Measurements from ENCODE around the gene HOXB9. TPM values are rescaled to one million over a fixed set of nuclear protein-coding genes. Genes with fewer than 3 reads are reported as not detected.

Gene HOXB9
- total and polyA plus RNA-seq, 9 of the 15 experiments (the other 6 are each of a cell fraction or from before 2014, with no cell fraction given), result 3.1 to 196 (median 77.6) TPM

GRCh38 chr17:48579760-48580554, 46.2 kb downstream of the HOXB9 start (continued):
- TF ChIP-seq, protein P1, sequence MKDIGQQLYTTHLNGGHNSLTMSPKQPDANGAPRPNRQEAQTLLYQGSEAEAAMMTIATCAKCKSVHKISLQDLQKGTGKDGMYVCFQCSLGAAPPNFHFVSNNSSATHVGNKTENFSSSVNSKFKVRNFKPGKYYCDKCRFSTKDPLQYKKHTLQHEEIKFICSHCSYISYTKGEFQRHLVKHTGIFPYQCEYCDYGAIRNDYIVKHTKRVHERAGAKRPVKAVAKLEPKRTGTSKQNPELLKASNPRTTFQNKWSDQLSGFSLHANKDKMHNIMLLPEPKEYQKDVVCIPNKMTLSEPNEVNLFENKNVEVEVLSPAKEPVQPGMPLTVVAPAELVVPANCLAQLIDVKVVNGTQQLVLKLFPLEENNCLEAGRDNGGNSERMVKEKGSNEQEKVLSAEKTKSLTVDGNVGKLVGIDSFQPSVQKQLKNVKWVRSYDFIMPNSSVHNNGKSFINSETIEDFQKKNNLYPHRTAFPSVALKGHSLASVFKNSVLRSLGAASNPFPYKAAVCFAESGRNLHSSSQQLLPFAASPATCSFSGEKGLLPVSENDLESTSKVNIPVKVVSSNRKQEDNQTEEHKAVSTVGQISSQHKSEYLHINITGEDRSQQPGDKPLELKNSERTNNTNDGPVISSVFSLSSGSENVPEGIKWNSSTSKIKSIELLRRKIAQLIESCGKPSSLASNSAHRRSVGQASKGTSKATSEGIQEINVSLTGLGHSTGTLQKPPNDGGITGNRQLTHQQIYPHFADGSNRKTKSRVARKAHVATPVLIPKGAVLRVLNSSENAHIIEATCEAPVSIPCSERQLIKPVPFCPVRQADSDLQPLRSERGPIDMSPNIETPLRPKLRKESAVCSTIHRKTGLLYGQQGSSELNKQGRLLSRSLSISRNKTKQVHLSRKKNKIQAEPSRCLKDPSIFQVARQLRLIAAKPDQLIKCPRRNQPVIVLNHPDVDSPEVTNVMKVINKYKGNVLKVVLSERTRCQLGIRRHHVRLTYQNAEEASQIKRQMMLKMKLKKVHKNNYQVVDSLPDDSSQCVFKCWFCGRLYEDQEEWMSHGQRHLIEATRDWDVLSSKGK (CRISPR knock-in tag; IDR thresholded peaks at IDR 0.05), result no peak
- TF ChIP-seq ZNF644 (tag; IDR thresholded peaks at IDR 0.05; ENCODE audit: low read depth), result 0 out of 2 replicates have a peak, but pooled peaks have one; percentile 9
- TF ChIP-seq ILK (tag; IDR thresholded peaks at IDR 0.05; ENCODE audit: borderline replicate concordance, low read depth), result no peak
- TF ChIP-seq, protein P2, sequence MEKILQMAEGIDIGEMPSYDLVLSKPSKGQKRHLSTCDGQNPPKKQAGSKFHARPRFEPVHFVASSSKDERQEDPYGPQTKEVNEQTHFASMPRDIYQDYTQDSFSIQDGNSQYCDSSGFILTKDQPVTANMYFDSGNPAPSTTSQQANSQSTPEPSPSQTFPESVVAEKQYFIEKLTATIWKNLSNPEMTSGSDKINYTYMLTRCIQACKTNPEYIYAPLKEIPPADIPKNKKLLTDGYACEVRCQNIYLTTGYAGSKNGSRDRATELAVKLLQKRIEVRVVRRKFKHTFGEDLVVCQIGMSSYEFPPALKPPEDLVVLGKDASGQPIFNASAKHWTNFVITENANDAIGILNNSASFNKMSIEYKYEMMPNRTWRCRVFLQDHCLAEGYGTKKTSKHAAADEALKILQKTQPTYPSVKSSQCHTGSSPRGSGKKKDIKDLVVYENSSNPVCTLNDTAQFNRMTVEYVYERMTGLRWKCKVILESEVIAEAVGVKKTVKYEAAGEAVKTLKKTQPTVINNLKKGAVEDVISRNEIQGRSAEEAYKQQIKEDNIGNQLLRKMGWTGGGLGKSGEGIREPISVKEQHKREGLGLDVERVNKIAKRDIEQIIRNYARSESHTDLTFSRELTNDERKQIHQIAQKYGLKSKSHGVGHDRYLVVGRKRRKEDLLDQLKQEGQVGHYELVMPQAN (IDR thresholded peaks at IDR 0.05; ENCODE audit: borderline replicate concordance), result 0 out of 2 replicates have a peak, but pooled peaks have one; percentile 39
- no peak for TF ChIP-seq CBX1 (IDR thresholded peaks at IDR 0.05; ENCODE audit: low read depth)
- TF ChIP-seq L3MBTL2 (IDR thresholded peaks at IDR 0.05), result peak; percentile 68; the same call in 1 of the 2 replicates
- no peak for TF ChIP-seq HMG20B (CRISPR knock-in tag; IDR thresholded peaks at IDR 0.05)
- TF ChIP-seq, protein P3, sequence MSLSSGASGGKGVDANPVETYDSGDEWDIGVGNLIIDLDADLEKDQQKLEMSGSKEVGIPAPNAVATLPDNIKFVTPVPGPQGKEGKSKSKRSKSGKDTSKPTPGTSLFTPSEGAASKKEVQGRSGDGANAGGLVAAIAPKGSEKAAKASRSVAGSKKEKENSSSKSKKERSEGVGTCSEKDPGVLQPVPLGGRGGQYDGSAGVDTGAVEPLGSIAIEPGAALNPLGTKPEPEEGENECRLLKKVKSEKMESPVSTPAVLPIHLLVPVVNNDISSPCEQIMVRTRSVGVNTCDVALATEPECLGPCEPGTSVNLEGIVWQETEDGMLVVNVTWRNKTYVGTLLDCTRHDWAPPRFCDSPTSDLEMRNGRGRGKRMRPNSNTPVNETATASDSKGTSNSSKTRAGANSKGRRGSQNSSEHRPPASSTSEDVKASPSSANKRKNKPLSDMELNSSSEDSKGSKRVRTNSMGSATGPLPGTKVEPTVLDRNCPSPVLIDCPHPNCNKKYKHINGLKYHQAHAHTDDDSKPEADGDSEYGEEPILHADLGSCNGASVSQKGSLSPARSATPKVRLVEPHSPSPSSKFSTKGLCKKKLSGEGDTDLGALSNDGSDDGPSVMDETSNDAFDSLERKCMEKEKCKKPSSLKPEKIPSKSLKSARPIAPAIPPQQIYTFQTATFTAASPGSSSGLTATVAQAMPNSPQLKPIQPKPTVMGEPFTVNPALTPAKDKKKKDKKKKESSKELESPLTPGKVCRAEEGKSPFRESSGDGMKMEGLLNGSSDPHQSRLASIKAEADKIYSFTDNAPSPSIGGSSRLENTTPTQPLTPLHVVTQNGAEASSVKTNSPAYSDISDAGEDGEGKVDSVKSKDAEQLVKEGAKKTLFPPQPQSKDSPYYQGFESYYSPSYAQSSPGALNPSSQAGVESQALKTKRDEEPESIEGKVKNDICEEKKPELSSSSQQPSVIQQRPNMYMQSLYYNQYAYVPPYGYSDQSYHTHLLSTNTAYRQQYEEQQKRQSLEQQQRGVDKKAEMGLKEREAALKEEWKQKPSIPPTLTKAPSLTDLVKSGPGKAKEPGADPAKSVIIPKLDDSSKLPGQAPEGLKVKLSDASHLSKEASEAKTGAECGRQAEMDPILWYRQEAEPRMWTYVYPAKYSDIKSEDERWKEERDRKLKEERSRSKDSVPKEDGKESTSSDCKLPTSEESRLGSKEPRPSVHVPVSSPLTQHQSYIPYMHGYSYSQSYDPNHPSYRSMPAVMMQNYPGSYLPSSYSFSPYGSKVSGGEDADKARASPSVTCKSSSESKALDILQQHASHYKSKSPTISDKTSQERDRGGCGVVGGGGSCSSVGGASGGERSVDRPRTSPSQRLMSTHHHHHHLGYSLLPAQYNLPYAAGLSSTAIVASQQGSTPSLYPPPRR (CRISPR knock-in tag; IDR thresholded peaks at IDR 0.05; ENCODE audit: borderline replicate concordance), result no peak
- TF ChIP-seq GMEB1 (CRISPR knock-in tag; IDR thresholded peaks at IDR 0.05), result no peak
- TF ChIP-seq, protein P4, sequence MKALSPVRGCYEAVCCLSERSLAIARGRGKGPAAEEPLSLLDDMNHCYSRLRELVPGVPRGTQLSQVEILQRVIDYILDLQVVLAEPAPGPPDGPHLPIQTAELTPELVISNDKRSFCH (CRISPR knock-in tag; IDR thresholded peaks at IDR 0.05), result no peak
- TF ChIP-seq, protein P4 (tag; IDR thresholded peaks at IDR 0.05), result no peak
- no peak; the same call in 1 of the 2 replicates for TF ChIP-seq CGGBP1 (CRISPR knock-in tag; IDR thresholded peaks at IDR 0.05)
- TF ChIP-seq ADNP (tag; IDR thresholded peaks at IDR 0.05), result no peak

All from K562 (cell line).